Hepatocyte (in vitro differentiated cells): Measurements from ENCODE around the gene STX5.

Experiments
- EZH2 ChIP-seq: fragments of 200-600 bp; sonication (generic); IDR thresholded peaks from 2 replicates; pipeline ENCODE4 v1.6.1; 2016; ENCODE audit warnings: antibody characterized with exemption, mild to moderate bottlenecking, borderline replicate concordance
- TF ChIP-seq, protein P1 (sequence below): fragments of 200-600 bp; sonication (generic); IDR thresholded peaks from 2 replicates; pipeline ENCODE4 v1.5.1; 2016; ENCODE audit warnings: antibody characterized with exemption, mild to moderate bottlenecking; ENCODE audit not compliant: poor library complexity

- TF ChIP-seq, protein P1, sequence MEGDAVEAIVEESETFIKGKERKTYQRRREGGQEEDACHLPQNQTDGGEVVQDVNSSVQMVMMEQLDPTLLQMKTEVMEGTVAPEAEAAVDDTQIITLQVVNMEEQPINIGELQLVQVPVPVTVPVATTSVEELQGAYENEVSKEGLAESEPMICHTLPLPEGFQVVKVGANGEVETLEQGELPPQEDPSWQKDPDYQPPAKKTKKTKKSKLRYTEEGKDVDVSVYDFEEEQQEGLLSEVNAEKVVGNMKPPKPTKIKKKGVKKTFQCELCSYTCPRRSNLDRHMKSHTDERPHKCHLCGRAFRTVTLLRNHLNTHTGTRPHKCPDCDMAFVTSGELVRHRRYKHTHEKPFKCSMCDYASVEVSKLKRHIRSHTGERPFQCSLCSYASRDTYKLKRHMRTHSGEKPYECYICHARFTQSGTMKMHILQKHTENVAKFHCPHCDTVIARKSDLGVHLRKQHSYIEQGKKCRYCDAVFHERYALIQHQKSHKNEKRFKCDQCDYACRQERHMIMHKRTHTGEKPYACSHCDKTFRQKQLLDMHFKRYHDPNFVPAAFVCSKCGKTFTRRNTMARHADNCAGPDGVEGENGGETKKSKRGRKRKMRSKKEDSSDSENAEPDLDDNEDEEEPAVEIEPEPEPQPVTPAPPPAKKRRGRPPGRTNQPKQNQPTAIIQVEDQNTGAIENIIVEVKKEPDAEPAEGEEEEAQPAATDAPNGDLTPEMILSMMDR: no peak
- TF ChIP-seq EZH2: no peak
Measured at GRCh38 chr11:62801071-62801470, 30.8 kb downstream of the STX5 start.
